MM.1S (cell line): ENCODE measurements around the gene DISP3.

Experiments
- EZH2phosphoT487 ChIP-seq: fragments of 300-600 bp; sonication (generic); IDR thresholded peaks from 2 replicates; pipeline ENCODE4 v1.6.1; 2018; ENCODE audit warnings: antibody characterized with exemption, low read length
- TF ChIP-seq, protein P1 (sequence below): fragments of 300-600 bp; sonication (generic); IDR thresholded peaks from 2 replicates; pipeline ENCODE4 v1.5.1; 2016; ENCODE audit warnings: antibody characterized with exemption, low read length, mixed read lengths

DNA sequence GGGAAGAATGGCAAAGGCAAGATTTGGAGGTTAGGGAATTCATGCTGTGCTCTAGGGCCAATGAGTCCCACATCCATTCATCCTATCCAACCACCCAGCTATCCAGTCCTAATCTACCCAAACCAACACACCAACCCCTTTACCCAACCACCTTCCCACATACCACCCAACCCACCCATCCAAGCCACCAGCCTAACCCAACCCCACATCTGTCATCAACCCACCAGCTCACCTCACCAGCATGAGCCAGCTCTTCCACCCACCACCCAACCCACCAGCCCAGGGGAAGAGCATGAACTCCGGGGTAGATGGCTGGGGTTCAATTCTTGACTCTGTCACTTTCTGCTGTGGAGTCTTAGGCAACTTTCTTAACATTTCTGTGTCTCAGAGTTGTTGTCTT, 35.9 kb upstream of the DISP3 start:
- TF ChIP-seq, protein P1, sequence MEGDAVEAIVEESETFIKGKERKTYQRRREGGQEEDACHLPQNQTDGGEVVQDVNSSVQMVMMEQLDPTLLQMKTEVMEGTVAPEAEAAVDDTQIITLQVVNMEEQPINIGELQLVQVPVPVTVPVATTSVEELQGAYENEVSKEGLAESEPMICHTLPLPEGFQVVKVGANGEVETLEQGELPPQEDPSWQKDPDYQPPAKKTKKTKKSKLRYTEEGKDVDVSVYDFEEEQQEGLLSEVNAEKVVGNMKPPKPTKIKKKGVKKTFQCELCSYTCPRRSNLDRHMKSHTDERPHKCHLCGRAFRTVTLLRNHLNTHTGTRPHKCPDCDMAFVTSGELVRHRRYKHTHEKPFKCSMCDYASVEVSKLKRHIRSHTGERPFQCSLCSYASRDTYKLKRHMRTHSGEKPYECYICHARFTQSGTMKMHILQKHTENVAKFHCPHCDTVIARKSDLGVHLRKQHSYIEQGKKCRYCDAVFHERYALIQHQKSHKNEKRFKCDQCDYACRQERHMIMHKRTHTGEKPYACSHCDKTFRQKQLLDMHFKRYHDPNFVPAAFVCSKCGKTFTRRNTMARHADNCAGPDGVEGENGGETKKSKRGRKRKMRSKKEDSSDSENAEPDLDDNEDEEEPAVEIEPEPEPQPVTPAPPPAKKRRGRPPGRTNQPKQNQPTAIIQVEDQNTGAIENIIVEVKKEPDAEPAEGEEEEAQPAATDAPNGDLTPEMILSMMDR, result no peak
- TF ChIP-seq EZH2phosphoT487, result no peak
